ENCODE results near the gene ASZ1. TPM values are rescaled to one million over a fixed set of nuclear protein-coding genes. Genes with fewer than 3 reads are reported as not detected.

The ASZ1 gene
- total and polyA plus RNA-seq, 9 donors: not detected

DNA sequence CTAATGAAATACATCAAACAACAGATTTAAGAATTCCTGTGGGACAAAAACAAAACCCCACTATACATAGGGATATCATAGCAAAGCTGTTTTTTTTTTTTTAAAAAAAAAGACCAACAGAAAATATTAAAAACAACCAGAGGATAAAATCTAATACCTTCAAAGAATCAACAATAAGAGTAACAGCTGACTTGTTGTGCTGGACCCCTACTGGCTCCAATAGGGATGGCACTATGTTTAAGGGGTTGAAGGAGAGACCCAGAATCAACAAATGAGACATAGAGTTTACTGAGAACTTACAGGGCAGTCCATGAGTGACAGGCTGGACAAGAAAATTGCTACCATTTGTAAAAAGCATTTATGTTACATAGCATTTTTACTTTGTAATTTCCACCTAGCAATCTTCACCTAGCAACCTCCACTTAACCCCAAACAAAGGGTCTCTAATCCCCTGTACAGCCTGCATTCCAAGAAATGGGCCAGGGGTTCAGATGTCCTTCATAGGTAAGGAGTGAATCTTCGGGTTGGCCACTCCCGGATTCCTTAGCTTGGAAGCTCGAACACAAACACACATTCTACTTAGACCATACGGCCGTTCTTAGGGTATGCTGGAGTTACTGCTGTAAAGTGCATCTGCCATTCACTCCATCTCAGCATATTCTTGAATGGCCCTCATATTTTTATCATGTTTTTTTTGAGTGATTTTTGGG, 25.8 kb downstream of the ASZ1 start:
- Histone ChIP-seq H3K36me3 (no peaks in the 10 kb centered on the region), H3K27ac (no peak overlapping the region), H3K4me1 (ENCODE audit: insufficient read depth) (no peaks in the 10 kb centered on the region), H3K9me3 (no peaks in the 10 kb centered on the region), H3K27me3 (no peaks in the 10 kb centered on the region), H3K4me3 (no peak overlapping the region)
- no peak for DNase-seq
- intact Hi-C loops (cut with DNase I): no loop called here
- 81 to 86% (median 81%) methylated on average over 5 of the region's 5 CpGs for WGBS, 3 donors
- no peak for TF ChIP-seq EP300 (IDR thresholded peaks at IDR 0.05)
- TF ChIP-seq, protein P1, sequence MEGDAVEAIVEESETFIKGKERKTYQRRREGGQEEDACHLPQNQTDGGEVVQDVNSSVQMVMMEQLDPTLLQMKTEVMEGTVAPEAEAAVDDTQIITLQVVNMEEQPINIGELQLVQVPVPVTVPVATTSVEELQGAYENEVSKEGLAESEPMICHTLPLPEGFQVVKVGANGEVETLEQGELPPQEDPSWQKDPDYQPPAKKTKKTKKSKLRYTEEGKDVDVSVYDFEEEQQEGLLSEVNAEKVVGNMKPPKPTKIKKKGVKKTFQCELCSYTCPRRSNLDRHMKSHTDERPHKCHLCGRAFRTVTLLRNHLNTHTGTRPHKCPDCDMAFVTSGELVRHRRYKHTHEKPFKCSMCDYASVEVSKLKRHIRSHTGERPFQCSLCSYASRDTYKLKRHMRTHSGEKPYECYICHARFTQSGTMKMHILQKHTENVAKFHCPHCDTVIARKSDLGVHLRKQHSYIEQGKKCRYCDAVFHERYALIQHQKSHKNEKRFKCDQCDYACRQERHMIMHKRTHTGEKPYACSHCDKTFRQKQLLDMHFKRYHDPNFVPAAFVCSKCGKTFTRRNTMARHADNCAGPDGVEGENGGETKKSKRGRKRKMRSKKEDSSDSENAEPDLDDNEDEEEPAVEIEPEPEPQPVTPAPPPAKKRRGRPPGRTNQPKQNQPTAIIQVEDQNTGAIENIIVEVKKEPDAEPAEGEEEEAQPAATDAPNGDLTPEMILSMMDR (IDR thresholded peaks at IDR 0.05): no peak
- no peak for TF ChIP-seq POLR2A (IDR thresholded peaks at IDR 0.05)

DNA sequence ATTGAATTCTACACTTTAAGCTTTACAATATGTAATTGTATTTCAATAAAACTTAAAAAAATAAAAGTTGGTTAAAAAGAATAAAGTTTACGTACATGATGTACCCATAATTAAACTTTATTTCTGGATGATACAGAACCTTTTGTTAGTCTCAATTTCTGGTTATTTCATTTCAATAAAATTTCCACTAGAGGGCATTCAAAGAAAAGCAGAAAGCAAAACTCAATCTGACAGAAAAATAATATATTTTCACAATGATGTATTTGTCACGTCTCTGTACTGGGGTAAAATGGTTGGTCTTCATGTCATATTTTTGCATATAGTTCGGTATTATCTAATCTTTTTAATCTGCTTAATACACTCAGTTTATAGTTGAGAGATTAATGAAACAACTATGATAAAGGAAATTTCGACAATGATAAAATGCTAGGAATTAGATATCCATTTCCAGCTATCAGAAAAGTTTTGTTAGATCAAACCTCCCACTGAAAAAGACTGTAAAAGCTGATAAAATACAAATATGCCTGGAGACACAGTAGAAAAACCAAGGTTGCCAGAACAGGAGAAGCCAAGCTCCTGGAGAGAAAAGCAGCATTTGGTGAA, 27.4 kb downstream of the ASZ1 start:
- DNase-seq: no peak
- no peak for TF ChIP-seq EP300 (IDR thresholded peaks at IDR 0.05)
- TF ChIP-seq, protein P1 (IDR thresholded peaks at IDR 0.05): no peak
- no peak for TF ChIP-seq POLR2A (IDR thresholded peaks at IDR 0.05)
- no peaks in the 10 kb centered on the region for H3K4me1 ChIP-seq (ENCODE audit: insufficient read depth)
- no peak overlapping the region for H3K27ac ChIP-seq
- H3K36me3 ChIP-seq: no peaks in the 10 kb centered on the region
- WGBS, 3 donors: 15 to 19% (median 16%) methylated on average over 4 of the region's 4 CpGs
- no peaks in the 10 kb centered on the region for H3K27me3 ChIP-seq
- H3K9me3 ChIP-seq: no peaks in the 10 kb centered on the region
- no peak overlapping the region for H3K4me3 ChIP-seq
- intact Hi-C loops (cut with DNase I): no loop called here

DNA sequence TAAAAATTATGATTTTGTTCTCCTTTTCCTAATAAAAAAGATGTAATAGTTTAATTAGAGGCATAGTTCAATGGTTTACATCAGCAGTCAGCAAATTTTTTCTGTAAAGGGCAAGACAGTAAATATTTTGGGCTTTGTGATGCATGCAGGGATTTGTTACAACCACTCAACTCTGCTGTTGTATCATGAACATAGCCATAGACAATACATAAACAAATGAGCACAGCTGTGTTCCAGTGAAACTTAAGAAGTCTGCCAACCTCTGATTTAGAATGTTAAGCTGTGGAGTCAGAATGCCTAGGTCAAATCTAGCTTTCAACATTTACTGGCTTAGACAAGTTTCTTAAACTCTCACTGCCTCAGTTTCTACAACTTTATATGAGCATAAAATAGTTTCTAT, 31.6 kb downstream of the ASZ1 start:
- DNase-seq: no peak
- intact Hi-C loops (cut with DNase I): no loop called here
- H3K36me3 ChIP-seq: no peaks in the 10 kb centered on the region
- H3K4me3 ChIP-seq: no peak overlapping the region
- TF ChIP-seq EP300 (IDR thresholded peaks at IDR 0.05) (no peak), POLR2A (IDR thresholded peaks at IDR 0.05) (no peak)
- TF ChIP-seq, protein P1 (IDR thresholded peaks at IDR 0.05): no peak
- H3K27me3 ChIP-seq: no peaks in the 10 kb centered on the region
- H3K9me3 ChIP-seq: no peaks in the 10 kb centered on the region
- no peak overlapping the region for H3K27ac ChIP-seq
- no peaks in the 10 kb centered on the region for H3K4me1 ChIP-seq (ENCODE audit: insufficient read depth)

DNA sequence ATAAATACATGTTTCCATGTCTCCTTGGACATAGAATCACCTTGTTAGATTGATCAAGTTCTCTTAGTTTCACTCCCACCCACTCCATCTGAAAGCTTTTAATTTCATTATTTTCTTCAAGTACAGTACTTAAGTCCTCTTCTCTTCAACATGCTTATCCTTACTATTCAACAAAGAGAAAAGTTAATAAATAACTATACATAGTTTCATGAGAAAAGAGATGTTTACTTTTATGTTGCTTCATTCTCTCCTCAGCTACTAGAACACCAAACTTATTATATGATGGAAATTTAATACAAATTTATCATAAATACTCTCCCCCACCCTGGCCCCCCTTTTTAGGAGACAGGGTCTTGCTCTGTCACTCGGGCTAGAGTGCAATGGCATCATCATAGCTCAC, 33.5 kb downstream of the ASZ1 start:
- intact Hi-C loops (cut with DNase I): no loop called here
- TF ChIP-seq POLR2A (IDR thresholded peaks at IDR 0.05) (no peak), EP300 (IDR thresholded peaks at IDR 0.05) (no peak)
- TF ChIP-seq, protein P1 (IDR thresholded peaks at IDR 0.05): no peak
- DNase-seq: no peak

More for the DNA sequence above, 33.5 kb downstream of the ASZ1 start:
- no peaks in the 10 kb centered on the region for H3K9me3 ChIP-seq
- H3K27me3 ChIP-seq: no peaks in the 10 kb centered on the region
- no peaks in the 10 kb centered on the region for H3K36me3 ChIP-seq
- no peak overlapping the region for H3K27ac ChIP-seq
- H3K4me1 ChIP-seq (ENCODE audit: insufficient read depth): no peaks in the 10 kb centered on the region
- WGBS, 3 donors: 72 to 82% (median 76%) methylated on average over 1 of the region's 1 CpG
- no peak overlapping the region for H3K4me3 ChIP-seq
